Thyroid gland (tissue), 4 donors: ENCODE measurements around the gene NBDY. TPM values are rescaled to one million over a fixed set of nuclear protein-coding genes. Genes with fewer than 3 reads are reported as not detected.

Experiments used
- DNase-seq, 2 donors: peaks; one replicate each; pipeline ENCODE4 v3.0.0-alpha.2; 2019
- H3K27ac ChIP-seq, 3 donors: fragments of 200-600 bp; sonication (generic); 1 replicate in 2 of 3; 2 replicates in 1 of 3; pipeline ENCODE4 v1.5.1; 2016 to 2019; ENCODE audit warnings: mild to moderate bottlenecking in 1 of 3, moderate library complexity in 1 of 3
- H3K27me3 ChIP-seq: fragments of 200-600 bp; sonication (generic); one replicate; pipeline ENCODE4 v1.5.1; 2019
- H3K36me3 ChIP-seq, 2 donors: fragments of 200-600 bp; sonication (generic); one replicate each; pipeline ENCODE4 v1.5.1; 2016 to 2019
- H3K4me1 ChIP-seq, 2 donors: fragments of 200-600 bp; sonication (generic); one replicate each; pipeline ENCODE4 v1.5.1; 2017 to 2019
- H3K4me3 ChIP-seq, 3 donors: fragments of 200-600 bp; sonication (generic); replicated peaks in 1 of 3; 1 replicate in 2 of 3; 2 replicates in 1 of 3; pipeline ENCODE4 v1.5.1; 2016; ENCODE audit warnings: mild to moderate bottlenecking in 1 of 3
- H3K9me3 ChIP-seq: fragments of 200-600 bp; sonication (generic); one replicate; pipeline ENCODE4 v1.5.1; 2017
- CTCF ChIP-seq, 6 experiments: fragments of 200-600 bp in 3 of 6; fragments of 450-650 bp in 3 of 6; sonication (generic) in 3 of 6; IDR thresholded peaks; one replicate each; pipeline ENCODE4 v1.5.1; 2016 to 2019; ENCODE audit warnings: antibody characterized with exemption in 6 of 6, mild to moderate bottlenecking in 2 of 6, inconsistent platforms in 1 of 6, moderate library complexity in 1 of 6
- POLR2A ChIP-seq, 2 donors: fragments of 450-650 bp; IDR thresholded peaks; one replicate each; pipeline ENCODE4 v1.6.1; 2017; ENCODE audit warnings: antibody characterized with exemption in 2 of 2, mild to moderate bottlenecking in 2 of 2, moderate library complexity in 1 of 2
- WGBS, 2 donors: methylation state at CpG; one replicate each; pipeline ENCODE4 v1.1.5; 2017; 5-methylcytosine and 5-hydroxymethylcytosine counted together
- intact Hi-C: fragments of 100-400 bp; cut with DNase I; formaldehyde crosslinking; loops from one replicate; pipeline ENCODE4 v1.15.1; 2023
- total RNA-seq, 4 donors: library from RNA; depleted of rRNA; stranded (reverse); fragments of >200 nt; gene quantifications; one replicate each; pipeline ENCODE4 v1.2.3, GENCODE V29; 2016

The NBDY gene
- total RNA-seq, 4 donors from 2014 or later, result 14.7 to 35.7 (median 17.2) TPM

- TF ChIP-seq POLR2A (IDR thresholded peaks at IDR 0.05) (no peak), CTCF (IDR thresholded peaks at IDR 0.05) (no peak)
Observed at GRCh38 chrX:56797574-56798338, 68.7 kb downstream of the NBDY start.

GRCh38 chrX:56798339-56798711, 69.3 kb downstream of the NBDY start:
- H3K4me1 ChIP-seq, result peaks cover 6 to 22% of the 10 kb centered on the region in 2 donors
- intact Hi-C loops, result no loop called here
- no peak for TF ChIP-seq CTCF (IDR thresholded peaks at IDR 0.05)
- TF ChIP-seq POLR2A (IDR thresholded peaks at IDR 0.05), result no peak
- no peaks in the 10 kb centered on the region for H3K9me3 ChIP-seq
- no peak overlapping the region for H3K4me3 ChIP-seq
- H3K36me3 ChIP-seq, result no peaks in the 10 kb centered on the region
- no peak for DNase-seq
- no peaks in the 10 kb centered on the region for H3K27me3 ChIP-seq
- WGBS, 2 donors, result 93 to 94% methylated on average over 2 to 3 of the region's 5 CpGs
- H3K27ac ChIP-seq, result no peak overlapping the region

More at GRCh38 chrX:56797574-56798338, 68.7 kb downstream of the NBDY start:
- Histone ChIP-seq H3K27ac (no peak overlapping the region), H3K4me1 (peaks cover 6 to 22% of the 10 kb centered on the region in 2 donors), H3K36me3 (no peaks in the 10 kb centered on the region), H3K9me3 (no peaks in the 10 kb centered on the region), H3K27me3 (no peaks in the 10 kb centered on the region), H3K4me3 (no peak overlapping the region)
- DNase-seq, result peak in 1 of 2 donors; percentile 20
- 67 to 75% methylated on average over 4 to 5 of the region's 6 CpGs for WGBS, 2 donors
- intact Hi-C loops, result no loop called here

- TF ChIP-seq POLR2A (IDR thresholded peaks at IDR 0.05) (no peak), CTCF (IDR thresholded peaks at IDR 0.05) (peak in 2 of 6 experiments; percentile 24 to 35)
- intact Hi-C loops, result no loop called here
- Histone ChIP-seq H3K4me3 (no peak overlapping the region), H3K27me3 (no peaks in the 10 kb centered on the region), H3K27ac (no peak overlapping the region), H3K9me3 (no peaks in the 10 kb centered on the region), H3K4me1 (peaks cover 11 to 26% of the 10 kb centered on the region in 2 donors), H3K36me3 (no peaks in the 10 kb centered on the region)
- WGBS, 2 donors, result 85 to 98% methylated on average over 6 to 9 of the region's 13 CpGs
- no peak for DNase-seq
Observed at GRCh38 chrX:56798866-56799758, 70.1 kb downstream of the NBDY start.

- H3K4me1 ChIP-seq, result peaks cover 12 to 26% of the 10 kb centered on the region in 2 donors
- H3K27me3 ChIP-seq, result no peaks in the 10 kb centered on the region
- H3K4me3 ChIP-seq, result no peak overlapping the region
- no peak overlapping the region for H3K27ac ChIP-seq
- TF ChIP-seq POLR2A (IDR thresholded peaks at IDR 0.05), result no peak
- TF ChIP-seq CTCF (IDR thresholded peaks at IDR 0.05), result no peak
- H3K9me3 ChIP-seq, result no peaks in the 10 kb centered on the region
- 79 to 84% methylated on average over 3 of the region's 3 CpGs for WGBS, 2 donors
- DNase-seq, result no peak
- intact Hi-C loops, result no loop called here
- H3K36me3 ChIP-seq, result no peaks in the 10 kb centered on the region
Observed at GRCh38 chrX:56800307-56800706, 71.3 kb downstream of the NBDY start.
